Epithelial cell of prostate (primary cell): Measurements from ENCODE around the gene FARP1.

Experiments used
- DNase-seq: peaks from one replicate; pipeline ENCODE4 v3.0.0-alpha.2; 2011; ENCODE audit warnings: low read depth, low spot score
- H3K27ac ChIP-seq: fragments of 450-650 bp; 2 replicates; pipeline ENCODE4 v1.5.1; 2017; ENCODE audit warnings: mild to moderate bottlenecking

FARP1 gene

DNA sequence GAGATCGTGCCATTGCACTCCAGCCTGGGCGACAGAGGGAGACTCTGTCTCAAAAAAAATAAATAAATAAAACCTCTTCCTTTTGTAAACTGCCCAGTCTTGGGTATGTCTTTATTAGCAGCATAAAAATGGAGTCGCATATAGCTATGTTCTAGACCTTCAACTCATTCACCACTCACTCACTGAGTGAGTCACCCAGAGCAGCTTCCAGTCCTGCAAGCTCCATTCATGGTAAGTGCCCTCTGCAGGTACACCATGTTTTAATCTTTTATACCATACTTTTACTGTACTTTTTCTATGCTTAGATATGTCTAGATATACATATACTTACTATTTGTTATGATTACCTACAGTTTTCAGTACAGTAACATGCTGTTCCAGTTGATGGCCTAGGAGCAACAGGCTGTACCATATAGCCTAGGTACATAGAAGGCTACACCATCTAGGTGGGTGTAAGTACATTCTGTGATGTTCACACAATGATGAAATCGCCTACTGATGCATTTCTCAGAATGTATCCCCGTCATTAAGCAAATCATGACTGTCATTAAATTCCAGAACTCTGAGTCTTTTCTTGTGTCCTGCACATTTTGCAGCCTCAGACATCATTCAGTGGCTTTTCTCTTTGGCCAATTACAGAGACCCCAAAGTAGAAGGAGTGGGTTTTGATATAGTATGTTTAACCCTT is 13.7 kb upstream of the FARP1 start:
- no peak overlapping the region for H3K27ac ChIP-seq
- no peak for DNase-seq

DNA sequence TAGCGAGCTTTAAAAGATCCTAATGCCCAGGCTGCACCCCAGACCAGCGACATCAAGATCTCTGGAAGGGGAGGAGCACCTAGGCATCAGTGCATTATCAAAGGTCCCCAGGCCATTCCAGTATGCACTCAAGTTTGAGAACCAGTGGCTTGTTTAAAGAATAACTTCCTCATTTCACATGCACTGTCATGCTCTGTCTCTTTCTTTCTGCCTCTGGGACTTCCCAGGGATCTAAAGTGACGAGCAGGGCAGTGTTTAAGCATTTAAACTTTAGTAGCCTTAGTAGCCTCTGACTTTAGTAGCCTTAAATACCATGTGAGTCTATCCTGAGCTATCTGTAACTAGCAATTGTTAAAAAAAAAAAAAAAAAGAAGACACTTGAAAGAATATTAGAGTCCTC is 8.9 kb upstream of the FARP1 start:
- DNase-seq: no peak

DNA sequence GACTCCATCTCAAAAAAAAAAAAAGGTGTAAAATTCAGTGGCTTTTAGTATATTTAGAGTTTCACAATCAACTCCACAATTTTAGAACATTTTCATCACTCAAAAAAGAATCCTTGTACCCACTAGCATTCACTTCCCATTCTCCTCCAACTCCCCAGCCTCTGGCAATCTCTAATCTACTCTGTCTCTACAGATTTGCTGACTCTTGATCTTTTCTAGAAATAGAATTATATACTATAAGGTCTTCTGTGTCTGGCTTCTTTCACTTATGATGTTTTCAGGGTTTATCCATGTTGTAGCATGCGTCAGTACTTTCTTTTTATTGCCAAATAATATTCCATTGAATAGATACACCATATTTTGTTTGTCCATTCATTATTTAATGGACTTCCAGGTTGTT is 8.0 kb upstream of the FARP1 start:
- no peak for DNase-seq
- no peak overlapping the region for H3K27ac ChIP-seq

More for the DNA sequence above, 8.9 kb upstream of the FARP1 start:
- H3K27ac ChIP-seq: no peak overlapping the region

DNA sequence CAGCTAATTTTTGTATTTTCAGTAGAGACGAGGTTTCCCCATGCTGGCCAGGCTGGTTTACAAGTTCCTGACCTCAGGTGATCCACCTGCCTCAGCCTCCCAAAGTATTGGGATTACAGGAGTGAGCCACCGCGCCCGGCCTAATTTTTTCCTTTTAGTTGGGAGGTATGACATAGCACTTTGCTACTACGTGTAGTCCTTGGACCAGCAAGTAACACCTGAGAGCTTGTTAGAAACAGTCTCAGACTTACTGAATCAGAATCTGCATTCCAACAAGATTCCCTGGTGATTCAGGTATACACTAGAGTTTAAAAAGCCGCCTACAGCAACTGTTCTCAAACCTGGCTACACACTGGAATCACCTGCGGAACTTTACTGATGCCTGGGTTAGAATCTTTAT is 1.8 kb upstream of the FARP1 start:
- no peak for DNase-seq
- no peak overlapping the region for H3K27ac ChIP-seq

DNA sequence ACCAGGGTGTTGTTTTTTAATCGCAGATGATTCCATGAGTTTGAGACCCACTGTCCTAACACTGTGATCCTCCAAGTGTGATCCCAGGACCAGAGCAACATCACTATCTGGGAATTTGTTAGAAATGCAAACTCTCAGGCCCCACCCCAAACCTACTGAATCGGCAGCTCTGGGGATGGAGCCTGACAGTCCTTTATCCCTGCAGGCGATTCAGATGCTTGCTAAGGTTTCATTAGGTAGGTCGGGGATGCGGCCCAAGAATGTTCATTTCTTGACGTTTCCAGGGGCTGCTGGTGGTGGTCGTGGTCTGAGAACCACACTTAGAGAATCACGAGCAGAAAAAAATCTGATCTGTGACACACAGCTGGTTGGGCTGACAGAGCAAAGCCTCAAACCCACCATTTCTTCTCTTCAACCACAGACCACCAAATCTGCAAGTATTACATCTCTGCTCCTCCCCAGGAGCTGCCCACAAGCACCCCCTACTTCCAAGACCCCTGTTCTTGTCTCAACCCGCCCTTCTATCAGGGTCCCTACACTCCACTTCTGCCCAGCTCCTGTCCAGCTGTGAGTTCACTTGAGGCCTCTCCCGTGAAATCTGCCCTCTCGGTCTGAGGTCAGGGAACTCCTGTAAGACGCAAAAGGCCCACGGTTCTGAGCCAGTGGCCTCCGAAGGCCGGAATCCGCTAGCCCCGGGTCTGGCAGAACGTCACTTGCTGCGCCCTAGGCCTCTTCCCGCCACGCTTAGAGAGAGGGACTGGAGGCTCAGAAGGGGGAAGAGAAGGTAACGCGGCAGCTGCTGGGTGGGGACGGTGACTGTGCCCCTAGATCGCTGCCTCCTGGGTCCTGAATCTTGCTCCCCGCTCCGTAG is 1.1 kb upstream of the FARP1 start:
- no peak for DNase-seq
- no peak overlapping the region for H3K27ac ChIP-seq

DNA sequence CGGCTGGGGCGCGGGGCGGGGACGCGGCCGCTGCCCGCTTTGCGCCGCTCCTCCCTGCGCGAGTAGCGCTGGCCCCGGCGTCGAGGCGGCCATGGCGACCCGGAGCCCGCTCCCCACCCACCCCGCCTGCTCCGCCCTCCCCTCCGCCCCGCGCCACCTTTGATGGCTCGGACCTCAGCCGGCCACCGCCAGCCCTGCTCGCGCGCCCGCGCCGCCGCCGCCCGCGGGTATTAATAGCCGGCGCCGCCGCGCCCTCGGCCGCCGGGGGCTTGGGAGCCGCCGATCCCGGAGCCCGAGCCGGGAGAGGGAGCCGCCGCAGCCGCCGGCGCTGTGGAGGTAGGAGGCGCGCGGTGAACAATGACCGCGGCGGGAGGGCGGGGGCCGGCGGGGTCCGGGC is 261 bp downstream of the FARP1 start:
- H3K27ac ChIP-seq: peak overlapping the region; percentile 18
- DNase-seq: no peak

DNA sequence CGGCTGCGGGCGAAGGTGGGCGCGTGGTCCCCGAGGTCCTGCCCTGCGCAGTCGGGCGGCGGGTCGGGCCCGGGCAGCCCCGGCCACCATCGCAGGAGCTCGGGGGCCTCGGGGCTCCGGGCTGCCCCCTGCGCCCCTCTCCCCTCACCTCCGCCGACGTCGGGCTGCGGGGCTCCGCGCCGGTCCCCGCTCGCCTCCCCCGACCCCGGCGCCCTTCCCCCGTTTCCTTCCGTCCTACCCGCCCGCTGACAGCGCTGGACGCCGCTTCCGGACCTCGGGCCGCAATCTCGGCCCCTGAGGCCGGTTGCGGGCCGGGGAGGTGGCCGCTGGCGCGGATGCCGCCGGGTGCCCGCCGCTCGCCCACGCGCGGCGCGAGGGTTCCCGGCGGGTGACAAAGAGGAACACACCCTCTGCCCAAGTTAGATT is 720 bp downstream of the FARP1 start:
- DNase-seq: no peak
- peak overlapping the region; percentile 18 for H3K27ac ChIP-seq

DNA sequence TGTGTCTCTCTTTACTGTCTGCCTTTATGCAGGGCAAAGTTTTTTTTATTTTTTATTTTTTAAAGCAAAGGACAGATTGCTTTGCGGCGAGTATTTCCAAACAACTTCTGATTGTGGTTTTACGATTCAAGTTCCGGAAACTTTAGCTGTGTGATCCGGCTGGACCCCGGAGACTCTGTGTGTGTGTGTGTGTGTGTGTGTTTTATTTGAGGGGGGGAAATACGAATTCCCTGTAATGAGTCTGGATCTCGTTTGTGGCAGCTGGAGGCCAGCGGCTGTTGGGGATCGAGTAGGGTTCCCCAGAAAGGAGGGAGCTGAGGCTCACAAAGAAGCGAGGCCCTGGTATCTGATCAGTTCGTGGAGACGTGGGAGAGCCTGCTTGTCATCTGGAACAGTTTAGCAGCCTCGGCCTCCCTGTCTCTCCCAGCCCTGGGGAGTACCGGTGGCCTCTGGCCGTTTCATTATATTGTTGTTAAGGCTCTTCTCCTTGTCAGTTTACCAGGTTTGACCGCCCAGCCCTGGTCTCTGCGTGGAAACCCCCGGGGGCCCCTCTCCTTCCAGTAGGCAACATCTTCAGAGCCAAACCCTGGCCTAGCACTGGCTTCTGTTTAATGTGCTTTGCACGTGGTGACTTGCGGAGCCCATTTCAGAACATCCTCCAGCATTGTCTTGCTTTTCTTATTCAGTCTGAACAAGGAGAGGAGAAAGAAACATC is 1.3 kb downstream of the FARP1 start:
- no peak for DNase-seq
- no peak overlapping the region for H3K27ac ChIP-seq

DNA sequence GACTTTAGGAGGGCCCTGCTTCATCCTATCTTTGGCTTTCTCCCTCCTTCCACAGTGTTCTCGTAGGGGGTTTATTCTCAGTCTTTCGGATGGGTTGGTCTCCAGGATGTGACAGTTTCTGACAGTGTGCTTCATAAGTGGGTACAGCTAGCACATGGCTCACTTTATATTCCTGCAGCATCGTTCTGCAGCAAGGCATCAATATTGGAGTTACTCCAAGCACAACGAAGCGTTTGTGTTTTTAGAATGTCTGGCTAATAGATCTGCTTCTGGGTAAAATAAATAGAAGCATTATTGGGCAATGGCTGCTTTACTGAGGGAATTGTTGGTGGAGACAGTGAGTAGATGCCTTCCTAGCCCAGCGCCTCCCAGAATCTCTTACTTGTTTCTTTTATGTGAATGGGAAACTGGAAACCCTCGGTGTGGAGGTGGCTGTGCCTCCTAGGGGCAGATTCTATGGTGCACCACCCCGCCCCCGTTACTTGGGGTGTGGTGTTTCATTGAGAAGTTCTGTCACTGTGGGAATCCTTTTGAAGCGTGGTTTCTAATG is 2.0 kb downstream of the FARP1 start:
- no peak for DNase-seq
- H3K27ac ChIP-seq: no peak overlapping the region

DNA sequence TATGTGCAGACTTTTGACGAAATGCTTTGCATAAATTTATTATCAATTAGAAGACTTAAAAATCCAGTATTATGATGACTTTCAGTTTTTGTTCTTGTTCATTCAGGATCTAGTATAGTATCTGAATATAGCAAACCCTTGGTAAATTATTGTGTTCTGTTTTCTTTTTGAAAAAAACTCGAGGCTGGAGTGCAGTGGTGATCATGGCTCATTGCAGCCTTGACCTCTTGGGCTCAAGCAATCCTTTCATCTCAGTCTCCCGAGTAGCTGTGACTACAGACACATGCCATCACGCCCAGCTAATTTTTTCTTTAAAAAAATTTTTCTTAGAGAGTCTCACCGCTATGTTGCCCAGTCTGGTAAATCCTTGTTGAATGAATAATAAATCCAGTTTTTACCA is 4.6 kb downstream of the FARP1 start:
- no peak for DNase-seq
- no peak overlapping the region for H3K27ac ChIP-seq

DNA sequence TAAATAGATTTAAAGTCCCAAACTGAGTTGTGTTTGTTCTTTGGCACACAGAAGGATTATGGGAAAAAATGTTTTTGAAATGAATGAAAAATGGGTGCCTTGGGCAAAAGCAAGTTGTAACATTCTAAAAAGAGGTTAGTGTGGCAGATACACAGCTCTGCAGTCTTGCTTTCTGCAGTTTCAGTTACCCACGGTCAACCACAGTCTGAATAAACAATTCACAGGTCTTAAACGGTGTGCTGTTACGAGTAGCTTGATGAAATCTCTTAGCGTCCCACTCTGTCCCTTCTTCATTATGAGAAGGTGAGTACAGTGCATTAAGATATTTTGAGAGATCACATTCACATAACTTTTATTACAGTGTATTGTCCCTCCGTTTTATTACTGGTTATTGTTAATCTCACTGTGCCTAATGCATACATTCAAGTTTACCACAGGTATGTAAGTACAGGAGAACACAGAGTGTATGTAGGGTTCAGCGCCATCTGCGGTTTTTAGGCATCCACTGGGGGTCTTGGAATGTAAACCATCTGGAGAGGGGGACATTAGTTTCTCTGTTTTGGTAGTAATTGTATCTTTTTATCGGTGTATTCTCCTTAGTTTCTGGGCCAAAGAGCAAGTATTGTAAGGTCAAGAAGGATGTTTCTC is 8.1 kb downstream of the FARP1 start:
- H3K27ac ChIP-seq: no peak overlapping the region
- DNase-seq: no peak

DNA sequence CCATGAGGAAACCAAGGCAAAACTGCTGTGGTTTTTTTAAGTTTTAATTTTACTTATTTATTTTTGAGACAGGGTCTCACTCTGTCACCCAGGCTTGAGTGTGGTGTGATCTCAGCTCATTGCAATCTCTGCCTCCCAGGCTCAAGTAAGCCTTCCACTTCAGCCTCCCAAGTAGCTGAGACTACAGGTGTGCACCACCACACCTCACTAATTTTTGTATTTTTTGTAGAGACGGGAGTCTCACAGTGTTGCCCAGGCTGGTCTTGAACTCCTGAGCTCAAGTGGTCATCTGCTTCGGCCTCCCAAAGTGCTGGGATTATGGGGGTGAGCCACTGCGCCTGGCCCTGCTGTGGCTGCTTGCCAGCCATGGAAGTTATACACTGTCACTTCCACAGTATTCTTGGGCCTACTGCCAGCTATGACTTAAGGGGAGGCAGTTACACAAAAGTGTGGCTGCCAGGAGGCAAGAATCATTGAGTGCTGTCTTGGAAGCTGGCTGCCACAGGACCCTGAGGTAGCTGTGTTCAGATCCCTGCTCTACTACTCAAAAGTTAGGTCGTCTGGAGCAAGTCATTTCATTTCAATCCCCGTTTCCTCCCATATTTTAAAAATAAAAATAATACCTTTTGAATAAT is 12.7 kb downstream of the FARP1 start:
- DNase-seq: no peak
- H3K27ac ChIP-seq: no peak overlapping the region

DNA sequence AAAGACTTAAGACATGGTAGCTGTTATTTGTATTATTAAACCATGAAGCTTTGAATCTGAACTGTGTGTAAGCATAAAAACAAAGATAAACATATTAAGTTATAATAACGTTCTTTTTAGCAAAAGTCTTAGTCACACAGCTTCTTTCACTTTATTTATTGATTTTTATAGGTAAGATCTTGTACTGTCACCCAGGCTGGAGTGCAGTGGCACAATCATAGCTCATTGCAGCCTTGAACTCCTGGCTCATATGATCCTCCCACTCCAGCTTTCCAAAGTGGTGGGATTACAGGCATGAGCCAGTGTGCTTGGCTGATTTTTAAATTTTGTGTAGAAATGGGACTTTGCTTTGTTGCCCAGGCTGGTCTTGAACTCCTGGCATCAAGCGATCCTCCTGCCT is 13.4 kb downstream of the FARP1 start:
- DNase-seq: no peak
- no peak overlapping the region for H3K27ac ChIP-seq

DNA sequence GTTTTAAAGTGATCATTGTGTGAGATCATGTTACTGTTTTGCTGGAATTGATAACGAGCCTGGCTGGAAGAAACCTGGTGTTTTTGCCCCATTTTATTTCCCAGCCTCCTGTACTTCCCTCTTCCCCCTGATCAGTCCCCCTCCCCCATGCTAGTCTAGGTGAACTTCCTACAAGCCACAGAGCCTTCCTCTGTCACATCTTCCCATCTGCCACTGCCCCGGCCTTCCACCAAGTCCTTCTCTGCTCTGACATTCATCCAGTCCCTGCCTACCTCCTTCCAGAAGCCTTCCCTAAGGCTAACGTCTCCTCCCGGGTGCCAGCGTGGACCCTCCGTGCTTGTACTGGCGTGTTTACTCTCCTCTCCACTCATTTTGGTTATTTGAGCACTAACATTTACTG is 14.3 kb downstream of the FARP1 start:
- no peak for DNase-seq
- H3K27ac ChIP-seq: no peak overlapping the region

DNA sequence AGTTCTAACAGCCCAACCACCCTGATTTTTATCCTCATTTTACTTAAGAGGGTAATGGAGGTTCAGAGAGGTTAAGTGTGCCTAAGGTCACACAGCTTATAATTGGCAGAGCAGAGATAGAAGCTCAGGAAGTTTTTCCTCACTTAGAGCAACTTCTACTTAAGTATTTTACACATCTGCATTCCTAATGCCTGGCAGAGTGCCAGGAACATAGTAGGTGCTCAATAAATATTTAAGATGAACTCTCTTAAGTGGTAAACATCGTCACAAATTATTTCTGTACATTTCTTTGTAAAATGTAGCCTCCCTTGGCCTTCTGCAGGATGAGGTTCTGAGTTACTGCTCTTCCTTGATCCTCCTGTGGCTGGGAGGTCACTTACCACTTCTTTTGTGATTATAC is 14.7 kb downstream of the FARP1 start:
- DNase-seq: no peak
- no peak overlapping the region for H3K27ac ChIP-seq

DNA sequence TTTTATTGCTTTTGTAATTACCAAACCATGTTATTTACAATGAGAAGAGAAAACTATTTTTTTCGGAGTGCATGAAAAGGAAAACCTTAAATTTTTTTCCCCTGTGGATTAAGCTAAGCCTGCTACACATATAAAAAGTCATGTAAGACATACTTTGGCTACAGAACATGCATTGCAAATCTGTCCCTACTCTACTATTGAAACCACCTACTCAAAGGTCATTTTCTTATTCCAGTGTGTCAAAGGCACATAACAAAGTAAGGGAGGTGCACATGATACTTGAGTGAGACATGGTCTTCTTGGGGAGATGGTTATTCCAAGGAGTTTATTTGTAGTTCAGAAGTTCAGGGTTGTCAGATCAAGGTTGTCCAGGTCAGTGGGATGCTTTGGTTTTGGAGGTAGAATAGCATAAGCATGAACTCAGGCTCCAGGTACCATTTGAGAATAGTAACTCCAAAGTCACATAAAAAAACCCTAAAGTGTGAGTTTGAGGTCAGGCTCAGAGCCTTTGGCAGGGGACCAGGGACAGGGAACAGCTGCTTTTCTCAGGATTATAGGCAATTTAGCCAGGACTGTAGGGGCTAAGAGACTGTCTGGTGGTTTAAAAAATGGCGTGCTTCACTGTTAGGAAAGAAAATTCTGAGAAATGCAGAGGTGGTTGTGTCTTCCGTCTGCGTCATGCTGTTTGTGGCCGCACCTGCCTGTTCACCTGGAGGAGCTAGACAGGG is 15.4 kb downstream of the FARP1 start:
- no peak overlapping the region for H3K27ac ChIP-seq
- DNase-seq: no peak

DNA sequence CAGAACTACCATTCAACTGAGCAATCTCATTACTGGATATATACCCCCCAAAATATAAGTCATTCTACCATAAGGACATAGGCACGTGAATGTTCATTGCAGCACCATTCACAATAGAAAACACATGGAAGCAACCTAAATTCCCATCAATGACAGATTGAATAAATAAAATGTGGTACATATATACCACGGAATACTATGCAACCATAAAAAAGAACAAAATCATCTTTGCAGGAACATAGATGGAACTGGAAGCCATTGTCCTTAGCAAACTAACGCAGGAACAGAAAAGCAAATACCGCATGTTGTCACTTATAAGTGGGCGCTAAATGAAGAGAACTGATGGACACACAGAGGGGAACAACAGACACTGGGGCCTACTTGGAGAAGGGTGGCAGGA is 20.0 kb downstream of the FARP1 start:
- no peak for DNase-seq
- no peak overlapping the region for H3K27ac ChIP-seq

DNA sequence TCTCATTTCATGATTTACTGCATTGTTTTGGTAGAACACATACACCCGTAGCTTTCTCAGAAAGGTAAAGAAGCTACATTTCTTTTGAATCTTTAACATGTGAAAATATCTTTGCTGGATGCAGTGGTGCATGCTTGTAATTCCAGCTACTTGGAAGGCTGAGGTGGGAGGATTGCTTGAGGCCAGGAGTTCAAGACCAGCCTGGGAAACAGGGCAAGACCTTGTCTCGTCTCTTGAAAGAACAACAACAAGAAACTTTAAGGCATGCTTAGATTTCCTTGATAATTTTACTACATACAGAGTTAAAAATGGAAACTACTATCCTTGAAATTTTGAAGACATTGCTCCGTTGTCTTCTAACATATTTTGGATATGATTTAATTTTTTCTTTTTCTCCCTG is 26.4 kb downstream of the FARP1 start:
- no peak overlapping the region for H3K27ac ChIP-seq
- DNase-seq: no peak

DNA sequence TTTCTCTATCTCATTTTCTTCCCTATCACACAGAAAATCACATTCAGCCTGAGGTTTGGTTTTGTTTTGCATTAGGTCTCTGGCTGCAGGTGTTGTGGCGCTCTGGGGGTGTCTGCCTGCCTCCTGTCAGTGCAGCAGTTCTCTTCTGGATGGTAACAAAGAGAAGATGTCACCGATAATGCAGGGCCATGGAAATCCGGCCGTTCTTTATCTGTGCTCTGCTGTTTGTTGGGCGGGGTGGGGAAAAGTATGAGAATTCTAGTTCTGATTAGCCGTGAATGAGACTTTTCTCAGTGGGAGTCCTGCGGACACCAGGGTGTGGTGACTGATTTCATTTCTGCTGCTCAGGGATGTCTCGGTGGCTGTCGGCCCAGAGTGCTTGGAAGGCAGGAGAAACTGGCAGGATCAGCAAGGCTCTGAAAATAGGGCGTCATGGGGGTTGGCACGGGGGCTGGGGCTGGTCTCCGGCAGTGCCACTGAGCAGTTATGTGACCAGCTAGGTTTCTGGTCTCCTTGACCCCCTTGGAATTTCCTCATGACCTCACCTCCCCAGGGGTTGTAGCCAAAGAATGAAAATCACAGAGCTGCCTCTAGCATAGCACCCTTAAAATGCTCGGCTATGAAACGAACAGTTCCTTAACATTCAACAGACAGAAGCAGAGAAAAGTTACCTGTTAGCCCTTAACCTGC is 29.2 kb downstream of the FARP1 start:
- H3K27ac ChIP-seq: peak overlapping the region; percentile 15
- no peak for DNase-seq
